NB4 (cell line): Measurements from ENCODE around the gene EPSTI1.

Source experiments
- DNase-seq: peaks from one replicate; pipeline ENCODE4 v3.0.0; 2010; ENCODE audit warnings: low read depth
- H3K4me3 ChIP-seq: one replicate; pipeline ENCODE4 v1.5.1; 2011; ENCODE audit warnings: mild to moderate bottlenecking, low read depth, low read length, moderate library complexity
- MYC ChIP-seq: IDR thresholded peaks from 2 replicates; pipeline ENCODE4 v1.6.1; 2011; ENCODE audit warnings: low read depth, low read length
- POLR2A ChIP-seq: IDR thresholded peaks from 2 replicates; pipeline ENCODE4 v1.6.1; 2011; ENCODE audit warnings: mild to moderate bottlenecking; ENCODE audit not compliant: insufficient read length; ENCODE audit errors: extremely low read depth
- TF ChIP-seq, protein P1 (sequence below): IDR thresholded peaks from one replicate; pipeline ENCODE4 v1.5.1; 2012; ENCODE audit warnings: low read depth, low read length
- TF ChIP-seq, protein P2 (sequence below): IDR thresholded peaks from 2 replicates; pipeline ENCODE4 v1.6.1; 2011; ENCODE audit warnings: low read depth, low read length

Gene EPSTI1

DNA sequence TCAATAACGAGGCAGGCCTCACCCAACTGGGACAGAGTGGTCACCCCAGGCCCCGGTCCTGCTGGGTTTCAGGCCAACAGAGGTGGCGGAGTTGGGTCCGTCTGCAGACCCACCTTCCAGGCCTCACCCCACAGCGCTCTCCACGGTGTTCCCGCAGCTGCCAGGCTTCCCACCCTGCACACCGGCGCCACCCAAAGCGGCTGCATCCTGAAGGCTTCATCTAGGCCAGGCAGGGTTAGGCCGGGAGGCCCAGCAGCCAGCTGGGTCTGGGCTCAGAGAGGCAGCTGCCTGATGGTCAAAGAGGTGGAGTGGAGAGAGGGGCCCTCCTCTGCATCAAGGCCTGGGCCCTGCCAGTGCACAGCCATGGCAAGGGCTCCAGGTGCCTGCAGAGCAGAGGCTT is 44.1 kb downstream of the EPSTI1 start:
- TF ChIP-seq, protein P1, sequence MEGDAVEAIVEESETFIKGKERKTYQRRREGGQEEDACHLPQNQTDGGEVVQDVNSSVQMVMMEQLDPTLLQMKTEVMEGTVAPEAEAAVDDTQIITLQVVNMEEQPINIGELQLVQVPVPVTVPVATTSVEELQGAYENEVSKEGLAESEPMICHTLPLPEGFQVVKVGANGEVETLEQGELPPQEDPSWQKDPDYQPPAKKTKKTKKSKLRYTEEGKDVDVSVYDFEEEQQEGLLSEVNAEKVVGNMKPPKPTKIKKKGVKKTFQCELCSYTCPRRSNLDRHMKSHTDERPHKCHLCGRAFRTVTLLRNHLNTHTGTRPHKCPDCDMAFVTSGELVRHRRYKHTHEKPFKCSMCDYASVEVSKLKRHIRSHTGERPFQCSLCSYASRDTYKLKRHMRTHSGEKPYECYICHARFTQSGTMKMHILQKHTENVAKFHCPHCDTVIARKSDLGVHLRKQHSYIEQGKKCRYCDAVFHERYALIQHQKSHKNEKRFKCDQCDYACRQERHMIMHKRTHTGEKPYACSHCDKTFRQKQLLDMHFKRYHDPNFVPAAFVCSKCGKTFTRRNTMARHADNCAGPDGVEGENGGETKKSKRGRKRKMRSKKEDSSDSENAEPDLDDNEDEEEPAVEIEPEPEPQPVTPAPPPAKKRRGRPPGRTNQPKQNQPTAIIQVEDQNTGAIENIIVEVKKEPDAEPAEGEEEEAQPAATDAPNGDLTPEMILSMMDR: no peak
- TF ChIP-seq POLR2A (no peak), MYC (no peak)
- TF ChIP-seq, protein P2, sequence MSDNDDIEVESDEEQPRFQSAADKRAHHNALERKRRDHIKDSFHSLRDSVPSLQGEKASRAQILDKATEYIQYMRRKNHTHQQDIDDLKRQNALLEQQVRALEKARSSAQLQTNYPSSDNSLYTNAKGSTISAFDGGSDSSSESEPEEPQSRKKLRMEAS: no peak
- no peak for DNase-seq
- no peak overlapping the region for H3K4me3 ChIP-seq

DNA sequence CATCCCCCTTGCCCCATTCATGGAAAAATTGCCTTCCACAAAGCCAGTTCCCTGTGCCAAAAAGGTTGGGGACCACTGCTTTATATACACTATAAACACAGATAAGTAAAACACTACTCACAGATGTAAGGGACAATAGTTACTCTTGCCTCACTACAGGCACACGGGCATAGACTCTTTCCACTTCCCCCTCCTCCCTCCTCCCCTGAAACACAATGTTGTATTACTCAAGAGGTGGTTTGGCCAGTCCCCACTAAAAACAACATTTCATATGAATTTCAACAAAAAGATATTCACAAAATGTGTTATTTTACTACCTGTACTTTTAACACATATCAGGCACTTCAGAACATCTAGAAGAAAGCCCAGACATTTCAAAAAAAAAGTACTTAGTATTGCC is 45.1 kb downstream of the EPSTI1 start:
- H3K4me3 ChIP-seq: no peak overlapping the region
- peak; percentile 34 for DNase-seq

DNA sequence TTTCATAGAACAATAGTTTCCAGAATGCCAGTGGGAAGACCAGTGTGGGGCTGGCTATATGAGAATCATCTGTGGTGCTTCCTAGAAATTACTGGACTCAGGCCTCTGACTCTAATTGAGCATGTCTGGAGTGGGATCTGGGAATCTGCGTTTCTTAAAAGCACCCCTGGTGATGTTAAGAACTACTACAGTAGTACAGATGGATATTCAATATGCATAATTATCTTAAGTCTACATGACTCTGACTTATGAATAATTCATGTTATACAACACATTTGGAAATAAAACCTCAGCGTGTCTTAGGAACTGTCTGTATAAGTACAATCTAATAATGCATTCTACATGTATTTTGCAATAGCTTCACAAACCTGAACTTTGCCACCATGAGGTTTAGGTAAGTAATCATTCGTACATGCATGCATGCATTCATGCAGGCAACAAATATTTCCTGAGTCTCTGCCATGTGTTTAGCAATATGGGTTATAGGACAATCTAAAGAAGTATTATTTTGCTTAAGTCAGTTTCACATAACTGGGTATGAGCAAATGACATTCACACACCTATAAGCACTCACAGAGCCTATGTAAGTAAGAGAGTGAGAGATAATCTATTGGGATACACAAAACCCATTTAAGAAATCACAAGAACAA is 62.0 kb downstream of the EPSTI1 start:
- no peak overlapping the region for H3K4me3 ChIP-seq
- TF ChIP-seq, protein P2: no peak
- TF ChIP-seq, protein P1: no peak
- TF ChIP-seq POLR2A (no peak), MYC (no peak)
- DNase-seq: no peak

More for the DNA sequence above, 45.1 kb downstream of the EPSTI1 start:
- TF ChIP-seq MYC (no peak), POLR2A (no peak)
- TF ChIP-seq, protein P1: no peak
- TF ChIP-seq, protein P2: no peak

DNA sequence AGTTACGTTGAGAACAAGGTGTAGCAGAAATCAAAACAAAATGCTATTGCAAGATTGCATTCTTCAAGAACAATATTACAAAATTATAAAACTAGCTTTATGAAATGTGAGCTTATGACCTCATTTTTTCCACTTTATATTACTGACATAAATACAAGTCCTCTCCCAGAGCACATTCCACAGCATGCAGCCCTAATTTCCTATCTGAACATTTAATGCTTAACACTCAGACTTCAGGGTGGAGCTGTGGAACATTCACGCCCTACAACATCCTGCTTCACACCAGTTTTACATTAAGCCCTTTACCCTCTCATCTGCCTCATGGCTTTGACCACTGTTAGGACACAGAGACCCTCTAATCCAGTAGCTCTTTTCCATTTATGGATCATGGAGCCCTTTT is 65.5 kb downstream of the EPSTI1 start:
- TF ChIP-seq, protein P2: no peak
- no peak for TF ChIP-seq MYC
- TF ChIP-seq POLR2A: no peak
- TF ChIP-seq, protein P1: no peak
- no peak overlapping the region for H3K4me3 ChIP-seq
- no peak for DNase-seq

DNA sequence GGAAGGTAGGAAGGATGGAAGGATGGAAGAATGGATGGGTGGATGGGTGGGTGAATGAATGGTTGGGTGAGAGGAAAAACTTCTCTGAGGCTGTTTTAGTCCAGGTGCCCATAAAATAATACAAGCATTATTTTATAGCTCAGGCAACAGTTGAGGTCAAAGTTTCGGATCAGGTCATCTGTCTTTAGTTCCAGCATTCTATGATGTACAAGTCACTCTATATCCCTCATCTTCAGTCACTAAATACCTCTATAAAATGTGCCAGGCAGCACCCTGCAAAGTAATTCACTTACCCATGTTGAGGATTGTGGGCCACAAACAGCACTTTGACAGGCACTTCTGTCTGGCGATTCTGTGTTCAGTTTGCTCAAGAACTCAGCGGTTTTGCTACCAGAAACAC is 66.0 kb downstream of the EPSTI1 start:
- DNase-seq: no peak
- no peak overlapping the region for H3K4me3 ChIP-seq
- TF ChIP-seq, protein P2: no peak
- no peak for TF ChIP-seq MYC
- no peak for TF ChIP-seq POLR2A
- TF ChIP-seq, protein P1: no peak

DNA sequence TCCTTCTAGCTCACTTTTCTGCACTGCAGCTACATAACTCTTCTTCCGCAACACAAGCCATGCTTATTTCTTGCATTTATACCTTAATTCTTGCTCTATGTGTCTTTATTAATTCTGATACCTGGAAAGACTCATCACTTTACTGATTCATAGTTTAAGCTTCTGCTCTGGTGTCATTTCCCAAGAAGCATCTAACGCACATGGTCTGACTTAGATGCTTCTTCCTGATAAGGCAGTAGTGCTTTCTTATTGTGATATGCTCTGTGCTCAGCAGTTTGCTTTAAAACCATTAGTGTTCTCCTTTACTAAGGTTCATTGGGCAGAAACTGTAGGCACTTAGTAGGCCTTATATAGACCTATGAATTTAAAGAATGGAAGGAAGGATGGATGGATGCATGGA is 66.4 kb downstream of the EPSTI1 start:
- no peak overlapping the region for H3K4me3 ChIP-seq
- DNase-seq: no peak
- TF ChIP-seq MYC (no peak), POLR2A (no peak)
- TF ChIP-seq, protein P2: no peak
- TF ChIP-seq, protein P1: no peak
